Measurements from ENCODE around the gene LIN7C.

Gene LIN7C

DNA sequence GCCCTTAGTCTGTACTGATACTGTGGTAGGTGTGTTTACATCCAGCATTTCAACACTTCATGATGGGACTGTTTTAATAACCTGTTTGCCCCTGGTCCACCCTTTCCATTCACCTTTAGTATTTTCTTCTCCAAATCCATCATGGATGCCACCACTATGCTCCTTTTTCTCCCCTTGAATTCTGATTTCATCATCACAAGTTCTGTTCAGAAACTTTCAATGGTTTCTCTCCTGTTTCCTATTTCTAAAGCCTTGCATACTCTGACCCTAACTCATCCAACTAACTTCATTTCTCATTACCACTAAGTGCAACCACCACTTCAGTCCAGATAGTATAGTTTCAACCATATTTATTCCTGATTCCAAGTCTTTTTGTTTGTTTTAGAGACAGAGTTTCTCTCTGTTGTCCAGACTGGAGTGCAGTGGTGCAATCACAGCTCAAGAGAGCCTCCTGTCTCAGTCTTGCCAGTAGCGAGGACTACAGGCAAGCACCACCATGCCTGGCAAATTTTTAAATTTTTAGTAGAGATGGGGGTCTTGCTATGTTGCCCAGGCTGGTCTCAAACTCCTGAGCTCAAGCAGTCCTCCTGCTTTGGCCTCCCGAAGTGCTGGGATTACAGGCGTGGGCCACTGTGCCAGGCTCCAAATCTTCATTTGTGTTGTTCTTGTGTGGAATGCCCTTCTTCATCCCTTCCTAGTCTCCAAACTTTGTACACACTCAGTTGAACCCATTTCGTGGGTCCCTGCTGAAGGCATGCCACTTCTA lies 1.2 kb upstream of the LIN7C start:
- DNase-seq (ENCODE audit: low spot score), result no peak

DNA sequence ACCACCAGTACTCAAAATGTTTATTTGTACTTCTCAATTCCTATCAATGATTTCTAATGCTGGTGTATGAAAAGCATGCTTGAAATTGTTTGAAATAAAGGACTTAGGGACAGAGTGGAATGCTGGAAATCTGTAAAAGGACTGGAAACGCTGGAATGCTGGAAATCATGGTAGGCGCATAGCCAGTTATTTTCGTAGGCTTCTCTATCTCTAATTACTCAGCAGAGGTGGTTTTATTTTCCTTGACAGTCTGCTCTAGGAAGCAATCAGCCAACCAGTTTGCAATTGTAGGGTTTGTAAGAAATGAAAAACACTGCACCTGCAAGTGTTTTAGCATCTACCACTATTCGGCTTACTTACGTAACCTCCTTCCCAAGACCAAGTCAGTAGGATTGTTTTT lies 788 bp downstream of the LIN7C start:
- no peak for DNase-seq (ENCODE audit: low spot score)

DNA sequence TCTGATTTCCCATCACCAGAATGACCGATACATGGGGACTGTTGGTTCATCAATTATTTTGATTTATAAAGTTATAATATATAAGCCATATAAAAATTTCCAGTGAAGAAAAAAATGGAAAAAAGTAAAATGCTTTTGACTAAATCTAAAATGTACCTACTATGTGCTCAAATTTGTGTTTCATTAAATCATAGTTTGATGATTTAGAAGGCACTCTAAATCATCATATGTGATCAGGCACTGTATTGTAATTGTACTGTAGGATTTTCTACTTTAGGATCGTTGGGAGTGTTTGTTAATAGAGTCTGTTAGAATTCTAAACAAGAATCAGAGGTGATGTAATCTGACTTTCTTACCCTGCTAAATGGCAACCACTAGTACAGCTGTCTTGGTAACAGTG lies 2.4 kb downstream of the LIN7C start:
- no peak for DNase-seq (ENCODE audit: low spot score)

DNA sequence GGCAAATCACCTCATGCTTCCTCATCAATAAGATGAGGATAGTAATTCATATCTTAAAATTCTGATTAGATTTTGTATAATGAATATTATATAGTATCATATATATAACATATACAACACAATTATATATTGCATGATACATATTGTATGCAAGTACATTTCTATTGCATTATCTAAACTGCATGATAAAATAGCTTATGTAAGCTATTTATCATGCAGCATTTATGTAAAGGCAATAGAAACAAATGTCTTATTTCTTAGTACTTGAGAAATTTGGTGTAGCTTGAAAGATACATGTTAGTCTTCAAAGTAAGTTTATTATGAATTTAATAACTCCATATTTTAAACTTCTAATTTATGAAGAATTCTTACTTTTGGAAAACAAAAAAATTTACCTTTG lies 5.5 kb downstream of the LIN7C start:
- DNase-seq (ENCODE audit: low spot score), result no peak

DNA sequence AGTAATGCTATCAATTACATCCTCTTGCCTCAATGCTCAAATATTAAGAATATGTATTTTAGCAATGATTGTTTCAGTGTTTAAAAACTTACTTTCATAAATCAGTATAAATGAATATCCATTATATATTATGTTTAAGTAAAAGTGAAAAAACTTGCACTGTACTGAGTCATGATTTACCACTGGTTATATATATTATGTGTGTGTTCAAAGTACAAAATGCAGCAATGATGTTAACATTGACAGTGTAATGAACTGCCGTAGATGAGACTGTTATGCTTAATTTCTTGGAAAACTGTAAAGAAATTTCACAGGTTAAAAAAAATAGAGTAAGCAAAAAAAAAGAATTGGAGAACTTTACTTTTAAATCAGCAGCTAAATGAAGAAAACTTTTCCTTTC lies 8.7 kb downstream of the LIN7C start:
- no peak for DNase-seq (ENCODE audit: low spot score)

DNA sequence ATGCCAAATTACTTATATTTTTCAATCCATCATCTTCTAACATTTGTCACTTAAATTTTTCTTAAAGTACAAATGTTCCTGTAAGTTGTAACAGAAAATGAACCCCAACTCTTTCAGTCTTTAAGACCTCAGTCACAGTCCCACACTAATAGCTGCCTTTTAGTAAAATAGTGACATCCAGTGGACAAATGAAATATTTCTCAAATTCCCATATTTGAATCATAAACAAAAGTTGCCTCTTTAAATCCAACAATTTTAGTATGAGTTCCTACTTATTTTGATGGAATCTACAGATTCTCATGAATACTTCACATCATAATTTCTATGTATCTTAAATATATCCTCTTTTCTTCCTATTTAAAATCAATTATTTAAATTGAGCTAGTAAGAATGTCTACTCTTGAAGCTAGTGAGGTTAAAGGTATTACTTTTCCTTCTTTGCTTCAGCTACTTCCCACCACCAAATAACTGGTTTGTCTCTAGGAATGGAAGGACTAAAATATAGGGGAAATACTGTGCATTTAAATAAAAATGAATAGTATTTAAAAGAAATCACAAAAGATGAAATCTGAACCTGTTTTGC lies 9.2 kb downstream of the LIN7C start:
- DNase-seq (ENCODE audit: low spot score), result no peak

DNA sequence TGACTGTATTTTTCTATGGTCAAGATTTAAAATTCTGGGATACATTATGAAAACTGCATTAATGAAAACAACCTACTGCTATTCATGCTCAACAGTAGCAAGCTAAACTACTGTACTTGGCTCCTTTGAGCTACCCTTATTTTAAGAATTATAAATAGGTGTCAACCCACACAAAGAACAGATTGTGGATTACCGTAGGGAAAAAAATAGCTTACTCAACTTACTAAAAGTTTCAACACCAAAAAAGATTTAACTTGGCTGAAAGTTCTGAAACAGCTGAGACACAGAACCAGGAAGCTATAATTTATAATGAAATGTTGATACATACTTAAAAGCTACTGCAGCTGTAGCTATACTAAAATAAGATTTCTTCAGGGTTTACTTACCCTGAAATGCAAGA lies 10.1 kb downstream of the LIN7C start:
- DNase-seq (ENCODE audit: low spot score), result no peak

DNA sequence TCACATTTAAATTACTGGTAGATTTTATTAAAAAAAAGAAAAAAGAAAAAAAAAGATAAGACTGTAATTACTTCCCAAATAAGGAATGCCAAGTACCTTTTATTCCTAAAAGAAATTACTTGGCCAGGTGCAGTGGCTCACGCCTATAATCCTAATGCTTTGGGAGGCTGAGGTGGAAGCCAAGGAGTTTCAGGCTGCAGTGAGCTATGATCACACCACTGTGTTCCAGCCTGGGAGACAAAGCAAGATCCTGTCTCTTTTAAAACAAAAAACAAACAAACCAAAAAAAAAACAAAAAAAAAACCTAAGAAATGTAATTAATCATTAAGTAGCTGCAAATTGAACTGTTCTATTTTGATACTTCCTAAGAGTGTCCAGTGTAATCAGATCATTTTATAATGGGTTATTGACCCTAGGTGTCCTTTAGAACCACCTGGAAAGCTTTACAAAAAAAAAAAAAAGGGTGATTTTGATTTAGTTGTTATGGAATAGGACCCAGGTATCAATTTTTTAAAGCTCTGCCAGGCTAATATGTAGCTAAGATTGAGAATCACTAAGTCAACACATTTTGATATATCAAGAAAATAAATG lies 10.8 kb downstream of the LIN7C start:
- DNase-seq (ENCODE audit: low spot score), result no peak

DNA sequence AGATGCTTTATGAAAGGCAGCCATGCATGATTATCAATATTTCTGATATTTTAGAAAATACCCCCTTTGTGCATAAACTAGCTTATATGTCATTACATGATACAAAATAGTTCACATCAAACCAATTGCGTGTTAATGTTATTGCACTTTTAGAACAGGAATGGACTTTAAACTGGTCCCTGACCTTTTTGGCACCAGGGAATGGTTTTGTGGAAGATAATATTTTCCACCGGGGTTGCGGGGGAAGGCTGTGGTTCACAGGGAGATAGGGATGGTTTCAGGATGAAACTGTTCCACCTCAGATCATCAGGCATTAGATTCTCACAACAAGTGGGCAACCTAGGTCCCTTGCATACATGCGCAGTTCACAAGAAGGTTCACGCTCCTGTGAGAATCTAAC lies 17.5 kb downstream of the LIN7C start:
- no peak for DNase-seq (ENCODE audit: low spot score)

DNA sequence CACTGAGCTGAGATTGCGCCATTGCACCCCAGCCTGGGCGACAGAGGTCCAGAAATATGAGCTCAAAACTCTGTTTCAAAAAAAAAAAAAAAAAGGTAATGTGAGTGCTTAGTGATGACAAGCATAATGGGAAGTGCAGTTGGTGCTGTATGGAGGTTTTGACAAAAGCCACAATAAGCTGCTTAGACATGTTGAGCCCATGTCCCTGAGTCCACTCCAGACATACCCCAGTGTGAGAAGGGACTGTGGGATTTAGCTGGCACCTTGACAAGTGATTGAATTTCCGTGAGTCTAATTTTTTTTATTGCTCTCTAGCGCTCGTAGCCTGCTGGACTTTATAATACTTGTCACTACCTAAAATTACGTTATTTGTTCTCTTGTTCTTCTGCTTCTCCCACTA lies 18.9 kb downstream of the LIN7C start:
- no peak for DNase-seq (ENCODE audit: low spot score)

DNA sequence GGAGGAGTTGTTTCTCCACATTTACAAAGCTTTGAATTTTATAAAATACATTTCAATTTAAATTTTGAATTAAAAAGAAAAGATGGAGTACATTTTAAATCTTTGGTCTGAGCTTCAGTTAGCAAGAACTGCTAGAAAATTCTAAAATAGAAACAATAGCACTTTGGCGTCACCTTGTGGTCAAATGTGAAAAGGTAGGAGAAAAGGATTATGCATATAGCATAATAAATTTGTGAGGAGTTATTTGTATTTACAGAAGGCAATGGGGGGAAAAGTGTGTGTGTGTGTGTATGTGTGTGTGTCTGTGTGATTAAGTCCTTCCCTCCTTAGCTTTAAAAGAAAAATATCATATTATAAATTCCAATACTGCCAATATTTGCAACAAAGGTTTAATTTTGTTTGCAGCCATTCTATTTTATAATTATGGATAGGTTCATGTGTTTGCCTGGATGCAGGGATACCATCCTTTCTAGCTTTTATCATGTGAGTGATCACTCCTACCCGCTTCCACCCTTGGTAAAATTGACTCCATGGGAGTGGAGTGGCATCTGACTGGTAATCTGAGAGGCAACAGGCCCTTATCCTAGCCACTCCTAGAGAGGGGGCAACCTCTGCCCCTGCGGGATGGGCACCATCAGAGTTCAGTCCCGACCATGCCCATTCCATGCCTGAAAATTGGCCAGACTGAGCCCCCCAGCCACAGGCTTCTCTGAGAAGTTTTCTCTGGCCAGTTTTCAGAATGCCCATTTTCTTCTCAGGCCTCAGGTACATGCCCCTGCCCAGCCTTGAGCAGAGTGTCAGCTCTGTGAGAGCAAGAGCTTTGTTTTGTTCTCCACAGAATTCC lies 20.4 kb downstream of the LIN7C start:
- DNase-seq (ENCODE audit: low spot score), result peak; percentile 34

DNA sequence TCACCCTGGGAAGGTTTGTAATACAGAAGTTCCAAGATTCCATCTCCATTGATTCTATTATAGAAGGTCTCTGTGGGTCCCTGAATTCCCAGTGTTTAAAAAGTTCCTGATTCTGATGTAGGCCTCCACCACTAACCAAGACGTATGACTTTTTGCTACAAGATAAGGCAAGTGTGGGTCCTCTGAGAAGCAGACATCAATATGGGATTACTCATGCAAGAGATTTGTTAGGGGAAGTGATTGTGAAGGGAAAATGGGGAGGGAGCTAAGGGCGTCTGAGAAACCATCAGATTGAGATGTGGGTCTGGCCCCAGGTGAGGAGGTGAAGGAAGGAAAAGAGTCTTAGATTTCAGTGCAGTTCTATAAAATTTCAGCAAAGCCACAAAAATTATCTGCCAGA lies 23.8 kb downstream of the LIN7C start:
- DNase-seq (ENCODE audit: low spot score), result no peak

DNA sequence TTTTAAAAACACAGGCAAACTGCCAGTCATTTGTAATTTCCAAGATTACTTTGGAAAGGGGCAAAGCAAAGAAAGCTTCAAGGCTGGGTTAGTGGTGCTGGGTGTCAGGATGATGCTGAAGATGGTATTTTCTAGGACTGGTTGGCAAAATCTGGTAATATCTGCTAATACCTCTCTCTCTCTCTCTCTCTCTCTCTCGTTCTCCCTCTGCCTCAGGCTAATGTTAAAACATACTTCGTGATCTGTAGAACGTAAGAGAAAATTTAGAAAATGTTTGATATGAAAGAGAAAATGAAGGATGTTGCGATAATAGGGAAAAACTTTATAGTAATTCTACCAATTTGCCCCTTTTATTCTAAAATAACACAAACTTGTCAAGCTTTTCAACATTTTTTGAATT lies 24.6 kb downstream of the LIN7C start:
- no peak for DNase-seq (ENCODE audit: low spot score)

DNA sequence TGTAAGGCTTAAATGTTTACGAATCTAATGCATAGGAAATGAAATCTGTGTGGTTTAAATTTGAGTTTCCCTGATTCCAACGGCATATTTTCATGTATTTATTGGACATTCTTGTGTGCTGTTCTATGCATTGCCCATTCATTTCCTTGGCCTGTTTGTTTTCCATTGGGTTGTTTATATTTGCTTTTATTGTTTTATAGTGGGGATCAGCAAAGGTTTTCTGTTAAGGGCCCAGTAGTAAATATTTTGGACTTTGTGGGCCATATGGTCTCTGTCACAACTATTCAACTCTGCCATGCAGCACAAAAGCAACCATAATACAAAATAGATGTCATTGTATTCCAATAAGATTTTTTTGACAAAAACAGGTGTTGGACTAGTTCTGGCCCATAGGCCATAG lies 28.7 kb downstream of the LIN7C start:
- no peak for DNase-seq (ENCODE audit: low spot score)

DNA sequence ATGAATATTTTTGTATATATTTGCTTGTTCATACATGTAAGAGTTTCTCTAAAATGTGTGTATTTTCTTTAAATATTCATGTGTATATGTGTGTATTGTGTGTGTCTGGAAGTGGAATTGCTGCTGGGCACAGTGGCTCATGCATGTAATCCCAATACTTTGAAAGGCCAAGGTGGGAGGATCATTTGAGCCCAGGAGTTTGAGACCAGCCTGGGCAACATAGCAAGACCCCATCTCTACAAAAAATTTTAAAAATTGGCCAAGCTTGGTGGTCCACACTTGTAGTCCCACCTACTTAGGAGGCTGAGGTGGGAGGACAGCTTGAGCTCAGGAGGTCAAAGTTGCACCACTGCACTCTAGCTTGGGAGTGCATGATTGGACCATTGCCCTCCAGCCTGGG lies 29.3 kb downstream of the LIN7C start:
- no peak for DNase-seq (ENCODE audit: low spot score)

DNA sequence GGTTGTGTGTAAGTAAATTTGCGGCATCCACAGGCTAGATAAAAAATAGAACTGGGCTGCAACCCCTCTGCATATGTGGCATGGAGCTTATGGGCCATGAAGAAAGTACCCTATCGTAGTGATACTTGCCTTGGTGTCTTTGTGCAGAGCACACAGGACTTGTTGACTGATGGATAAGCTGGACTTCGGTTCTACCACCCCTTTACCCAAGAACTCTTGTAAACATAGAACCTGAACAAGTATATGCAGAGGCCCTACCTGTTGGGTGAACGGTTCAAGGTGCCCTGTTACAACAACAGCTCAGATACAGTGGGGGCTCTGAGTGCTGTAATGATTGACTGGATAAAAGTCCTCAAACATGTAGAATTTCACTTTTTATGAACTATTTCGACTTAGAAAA lies 30.9 kb downstream of the LIN7C start:
- no peak for DNase-seq (ENCODE audit: low spot score)

DNA sequence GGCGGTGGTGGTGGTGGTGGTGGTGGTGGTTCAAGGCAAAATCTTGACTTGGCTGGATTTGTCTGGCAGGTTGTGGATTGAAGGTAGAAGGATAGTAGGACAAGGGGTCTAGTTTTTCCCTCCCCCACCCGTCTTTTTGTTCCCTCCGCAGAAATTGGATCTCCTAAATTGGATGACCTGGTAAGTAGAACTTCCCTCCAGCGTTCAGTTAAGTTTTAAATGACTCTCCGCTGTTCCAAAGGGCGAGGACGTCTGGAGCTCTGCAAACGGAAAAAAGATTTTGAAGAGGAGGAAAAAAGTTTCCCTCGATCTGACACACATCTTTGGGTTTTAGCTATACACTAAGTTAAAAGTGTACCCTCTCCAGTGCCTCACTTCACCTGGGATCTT lies 33.6 kb downstream of the LIN7C start:
- DNase-seq (ENCODE audit: low spot score), result no peak

DNA sequence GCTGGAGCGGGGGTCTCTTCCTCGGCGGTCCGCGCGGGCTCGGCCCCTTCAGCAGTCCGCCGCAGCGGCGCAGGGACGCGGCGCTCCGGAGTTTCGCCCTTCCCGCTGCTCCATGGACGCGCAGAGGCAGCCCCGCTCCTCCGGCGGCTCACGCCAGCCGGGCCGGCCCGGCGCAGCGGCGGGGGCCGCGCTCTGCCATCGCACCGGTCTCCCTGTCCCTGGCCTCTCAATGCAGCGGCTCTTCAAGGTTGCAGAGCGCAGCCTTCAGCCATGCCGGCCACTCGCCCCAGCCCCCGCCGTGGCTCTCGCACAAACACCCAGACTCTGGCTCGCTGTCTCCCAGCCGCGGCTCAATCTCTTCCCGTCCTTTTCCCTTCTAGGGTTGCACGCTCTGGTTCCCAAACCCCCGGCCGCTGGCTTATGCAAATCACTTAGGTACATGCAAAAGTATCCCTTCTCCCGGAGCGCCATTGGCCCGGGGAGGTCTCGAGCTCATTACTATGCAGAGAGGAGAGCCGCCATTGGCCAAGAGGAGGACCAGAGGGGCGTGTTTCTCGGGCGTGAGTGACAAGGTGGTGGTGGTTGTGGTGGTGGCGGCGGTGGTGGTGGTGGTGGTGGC lies 34.1 kb downstream of the LIN7C start, which contains the start of gene LGR4:
TSS of gene LGR4 (minus strand) at position 393 of the 619 bp plus-strand sequence. CDS start 488 bp downstream, outside the sequence.
- peak; percentile 74 for DNase-seq (ENCODE audit: low spot score)

DNA sequence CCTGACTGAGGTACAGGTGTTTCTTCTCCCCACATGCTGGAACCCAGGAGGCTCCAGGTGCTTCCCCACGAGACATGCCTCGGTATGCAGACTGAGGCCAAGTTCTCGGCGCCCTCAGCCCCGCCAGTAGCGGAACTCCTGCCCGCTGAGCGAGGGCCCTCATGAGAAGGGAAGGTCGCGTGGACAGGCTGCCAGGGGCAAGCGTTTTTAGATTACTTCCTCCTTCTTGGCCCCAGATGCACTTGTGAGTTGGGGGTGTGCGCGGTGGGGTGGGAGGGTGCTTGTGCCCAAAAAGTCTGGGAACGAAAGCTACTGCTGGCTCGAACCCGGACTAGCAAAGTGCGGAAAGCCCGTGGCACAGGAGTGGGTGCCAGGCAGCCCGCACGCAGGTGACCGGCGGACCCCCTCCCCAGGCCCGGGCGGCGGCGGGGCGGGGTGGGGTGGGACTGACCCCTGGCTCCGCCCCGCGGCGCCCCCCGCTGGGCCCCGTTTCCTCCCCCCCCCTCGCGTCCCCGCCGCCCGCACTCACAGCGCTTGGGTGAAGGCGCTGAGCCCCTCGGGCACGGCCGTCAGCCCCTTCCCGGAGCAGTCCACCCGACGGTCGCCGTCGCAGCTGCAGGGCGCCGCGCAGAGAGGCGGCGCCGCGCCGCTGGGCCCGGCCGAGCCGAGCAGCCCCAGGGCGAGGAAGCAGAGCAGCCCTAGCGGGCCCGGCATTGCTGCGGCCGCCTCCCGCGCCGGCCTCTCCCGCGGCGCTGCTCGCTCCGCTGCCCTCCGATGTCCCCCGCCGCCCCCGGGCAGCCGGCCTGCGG lies 34.8 kb downstream of the LIN7C start:
- no peak for DNase-seq (ENCODE audit: low spot score)

DNA sequence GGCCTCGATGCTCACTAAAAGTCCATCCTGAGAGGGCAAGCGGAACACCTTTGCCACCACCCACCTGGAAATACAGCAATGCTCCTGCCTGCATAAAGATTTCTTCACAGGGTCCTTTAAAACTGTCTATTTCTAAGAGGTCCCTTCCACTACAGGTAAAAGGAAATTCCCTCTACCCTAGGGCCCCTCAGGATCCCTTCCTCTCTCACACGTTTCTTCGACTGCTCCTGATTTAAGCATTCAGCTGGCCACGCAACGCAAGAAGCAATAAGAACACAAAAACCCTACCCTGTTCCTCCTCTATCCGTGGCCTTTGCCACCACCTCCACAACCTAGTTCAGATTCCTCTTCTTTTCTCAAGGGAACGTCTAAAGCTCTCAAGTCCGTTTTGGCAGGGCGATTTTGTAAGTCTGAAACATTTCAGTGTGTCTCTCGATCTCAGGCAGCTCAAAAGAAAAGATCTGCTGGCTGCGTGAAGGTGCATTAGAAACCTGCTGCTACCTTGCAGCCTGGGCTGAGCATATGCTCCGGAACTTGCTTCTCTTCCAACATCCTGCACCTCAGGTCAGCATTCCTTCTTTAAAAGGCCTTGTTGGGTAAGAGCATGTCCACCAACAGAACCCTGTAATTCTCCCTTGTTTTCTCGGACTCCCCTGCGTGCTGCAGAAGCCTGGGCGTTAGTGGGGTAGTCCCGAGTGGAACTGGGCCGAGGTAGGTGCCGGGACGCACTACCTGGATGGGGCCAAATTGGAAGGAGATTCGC lies 35.6 kb downstream of the LIN7C start:
- no peak for DNase-seq (ENCODE audit: low spot score)

DNA sequence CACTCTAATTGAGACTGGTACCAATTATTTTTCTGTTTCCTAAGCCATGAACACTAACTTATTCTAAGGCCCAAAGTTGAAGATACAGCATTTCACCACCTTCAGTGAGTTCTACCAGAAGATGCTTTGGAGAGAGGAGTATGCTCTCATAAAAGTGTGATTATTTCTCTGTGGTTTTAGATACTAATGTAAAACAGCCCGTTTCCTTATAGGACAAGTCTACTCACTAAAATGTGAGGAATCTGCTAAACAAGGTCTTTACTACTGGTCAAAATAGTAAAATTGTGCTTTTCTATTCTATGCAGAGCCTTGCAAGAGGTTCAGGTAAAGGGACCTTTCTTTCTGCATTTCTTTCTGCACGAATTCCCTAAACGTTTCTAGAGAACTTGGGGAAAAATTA lies 36.4 kb downstream of the LIN7C start:
- no peak for DNase-seq (ENCODE audit: low spot score)
